ENCODE results near the gene ARMC5.

- no peak for TF ChIP-seq POLR2AphosphoS5 (IDR thresholded peaks at IDR 0.05)
- TF ChIP-seq CTCF (IDR thresholded peaks at IDR 0.05) = no peak
- no peak for TF ChIP-seq POLR2A (IDR thresholded peaks at IDR 0.05)
These were observed 21.7 kb downstream of the ARMC5 start for GRCh38 chr16:31480851-31481536.
